GM12878 (cell line): Measurements from ENCODE around the gene TYK2. TPM values are rescaled to one million over a fixed set of nuclear protein-coding genes. Genes with fewer than 3 reads are reported as not detected.
A peak's percentile ranks its signal among the peaks of the same experiment; 100 is the strongest.

Source experiments
- ATAC-seq: fragments of 200-7000 bp; cut with Tn5 transposase; 3 replicates; pipeline ENCODE4 v1.9.1; 2020; ENCODE audit warnings: mild to moderate bottlenecking, moderate library complexity
- BruUV-seq: library from RNA; stranded (reverse); fragments of 400-500 nt; replicated peaks from 2 replicates; lab custom pipeline; 2021; lab: Mats Ljungman, UMichigan
- CTCF ChIA-PET: fragments of 300-600 bp; sonication (Branson Sonifier 250); formaldehyde crosslinking; extraction: SDS; loops from one replicate; lab custom pipeline; 2021; ENCODE audit warnings: inconsistent platforms; lab: Yijun Ruan, JAX
- POLR2A ChIA-PET: fragments of 350-600 bp; formaldehyde crosslinking; extraction: SDS; loops from one replicate; lab custom pipeline; 2021; ENCODE audit warnings: inconsistent platforms; lab: Charles Lee
- RAD21 ChIA-PET: fragments of 300-600 bp; sonication (Branson Sonifier 250); formaldehyde crosslinking; loops from one replicate; lab custom pipeline; 2023; ENCODE audit warnings: antibody characterized with exemption; ENCODE audit not compliant: unreplicated experiment; lab: Charles Lee
- SMC1A ChIA-PET: fragments of 300-600 bp; sonication (Branson Sonifier 250); formaldehyde crosslinking; loops from one replicate; lab custom pipeline; 2023; ENCODE audit not compliant: unreplicated experiment, uncharacterized antibody; lab: Charles Lee
- DNase-seq: peaks from one replicate; pipeline ENCODE4 v3.0.0-alpha.2; 2011; ENCODE audit warnings: low read depth, low spot score
- FAIRE-seq: peaks from 3 replicates; lab custom pipeline; 2011; peaks lifted over from hg19 to GRCh38; lab: Jason Lieb, UNC
- H2AFZ ChIP-seq: 2 replicates; pipeline ENCODE4 v1.6.0; 2011; ENCODE audit warnings: low read depth, low read length, control low read depth; ENCODE audit not compliant: control insufficient read depth
- H3K27ac ChIP-seq: 2 replicates; pipeline ENCODE4 v1.5.1; 2011; ENCODE audit warnings: control low read depth; ENCODE audit not compliant: control insufficient read depth, insufficient read depth
- H3K27me3 ChIP-seq, 2 experiments: replicated peaks in 1 of 2; 2 replicates each; pipeline versions ENCODE4 v1.6.0 to v1.6.1; 2011; ENCODE audit warnings: low read length in 1 of 2; ENCODE audit not compliant: control insufficient read depth in 2 of 2, insufficient read depth in 2 of 2
- H3K36me3 ChIP-seq, 2 experiments: 2 replicates each; pipeline ENCODE4 v1.5.1; 2011; ENCODE audit warnings: low read length in 1 of 2; ENCODE audit not compliant: control insufficient read depth in 2 of 2, insufficient read depth in 2 of 2
- H3K4me1 ChIP-seq: 2 replicates; pipeline ENCODE4 v1.6.1; 2011; ENCODE audit warnings: mild to moderate bottlenecking, low read length, moderate library complexity, mixed read lengths; ENCODE audit not compliant: control insufficient read depth, insufficient read depth
- H3K4me2 ChIP-seq: 2 replicates; pipeline ENCODE4 v1.6.0; 2011; ENCODE audit warnings: control low read depth; ENCODE audit not compliant: control insufficient read depth, insufficient read depth
- H3K4me3 ChIP-seq: fragments of 200-600 bp; sonication (generic); 2 replicates; pipeline ENCODE4 v1.5.1; 2016
- H3K79me2 ChIP-seq: 2 replicates; pipeline ENCODE4 v1.6.0; 2011; ENCODE audit warnings: low read length; ENCODE audit not compliant: control insufficient read depth, insufficient read depth
- H3K9ac ChIP-seq: 2 replicates; pipeline ENCODE4 v1.8.0; 2011; ENCODE audit warnings: low read length, control low read depth, mixed read lengths; ENCODE audit not compliant: control insufficient read depth, insufficient read depth
- H3K9me3 ChIP-seq: replicated peaks from 3 replicates; pipeline ENCODE4 v1.5.1; 2011; ENCODE audit warnings: mild to moderate bottlenecking, low read length; ENCODE audit not compliant: control insufficient read depth, insufficient read depth
- H4K20me1 ChIP-seq: 2 replicates; pipeline ENCODE4 v1.6.0; 2011; ENCODE audit not compliant: control insufficient read depth, insufficient read depth
- BCL3 ChIP-seq: IDR thresholded peaks from 2 replicates; pipeline ENCODE4 v1.6.1; 2011; ENCODE audit warnings: borderline replicate concordance, low read depth, mild to moderate bottlenecking, moderate library complexity, low read length; ENCODE audit not compliant: insufficient read depth, poor library complexity, severe bottlenecking
- PBX3 ChIP-seq: IDR thresholded peaks from 2 replicates; pipeline ENCODE4 v1.6.1; 2011; ENCODE audit warnings: mild to moderate bottlenecking, low read depth, low read length, moderate library complexity; ENCODE audit not compliant: insufficient replicate concordance
- WGBS: methylation state at CpG from one replicate; pipeline ENCODE4 v1.1.6; 2016; ENCODE audit warnings: low lambda C conversion rate; ENCODE audit not compliant: insufficient replicate concordance, insufficient coverage; ENCODE audit errors: missing lambda C conversion rate; 5-methylcytosine and 5-hydroxymethylcytosine counted together
- in situ Hi-C: fragments of 300-500 bp; cut with MboI; formaldehyde crosslinking; loops from 9 replicates; pipeline ENCODE4 v1.14.3; 2018; ENCODE audit warnings: mixed read lengths
- intact Hi-C: fragments of 100-400 bp; cut with micrococcal nuclease; formaldehyde crosslinking; loops from one replicate; pipeline ENCODE4 v1.14.2; 2022; ENCODE audit not compliant: unreplicated experiment
- polyA plus RNA-seq, 11 experiments: library from polyadenylated mRNA; depleted of rRNA in 4 of 11; unstranded in 6 of 11; stranded (reverse) in 5 of 11; fragments of >200 nt; fragmentation: Nextera tagmentation in 4 of 11; fragmentation: Illumina TruSeq in 1 of 11; extraction: Ambion mirVana in 4 of 11; extraction: Trizol in 1 of 11; gene quantifications; 1 replicate in 1 of 11; 2 replicates in 10 of 11; pipeline versions ENCODE4 v1.2.1 to v1.2.3, GENCODE V29; 2011 to 2016; ENCODE audit warnings: inconsistent platforms in 2 of 11, missing spikeins in 2 of 11, low read depth in 1 of 11
- total RNA-seq, 4 experiments: library from RNA; depleted of rRNA in 3 of 4; stranded (reverse); fragments of >200 nt in 3 of 4; fragmentation: Illumina TruSeq in 1 of 4; extraction: Trizol in 1 of 4; gene quantifications; 2 replicates each; pipeline versions ENCODE4 v1.2.1 to v1.2.3, GENCODE V29; 2013 to 2021

TYK2 gene
- total and polyA plus RNA-seq, 10 of the 15 experiments (the other 5 are each of a cell fraction or from before 2014, with no cell fraction given) = 36.4 to 364 (median 179) TPM

DNA sequence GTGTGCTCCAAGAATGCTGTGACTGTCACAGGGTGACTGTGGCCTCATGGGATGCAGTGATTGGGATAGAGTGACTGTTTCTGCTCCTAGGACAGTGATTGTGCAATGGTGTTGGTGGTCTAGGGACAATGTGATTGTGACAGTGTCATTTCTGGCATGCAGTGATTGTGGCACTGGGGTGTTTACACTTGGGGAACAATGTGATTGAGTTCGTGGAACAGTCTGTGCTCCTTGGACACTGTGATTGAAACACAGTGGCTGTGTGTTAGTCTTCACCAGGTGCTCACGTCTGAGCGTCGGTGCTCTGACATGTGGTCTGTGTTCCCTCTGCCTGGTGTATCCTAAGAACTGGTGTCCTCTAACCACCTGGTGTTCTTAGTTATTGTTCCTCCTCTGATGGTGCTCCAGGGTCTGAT, 41.7 kb upstream of the TYK2 start:
- no peaks in the 10 kb centered on the region for H3K79me2 ChIP-seq
- no peak overlapping the region for H2AFZ ChIP-seq
- TF ChIP-seq BCL3 (peak; percentile 39), PBX3 (no peak)
- H3K4me2 ChIP-seq = peak overlapping the region; percentile 65; the same call in 1 of the 2 replicates
- peaks cover 56% of the 10 kb centered on the region for H3K4me1 ChIP-seq
- no peaks in the 10 kb centered on the region; the same call in 1 of the 2 replicates for H4K20me1 ChIP-seq
- no peak overlapping the region for H3K9ac ChIP-seq
- ChIA-PET CTCF (interaction anchor here (1.1 to 28.5 kb wide), 5 partner anchors 3 to 163 kb away, joined by 3 to 1053 read pairs (median 5); partner anchors contain the start of genes CDC37 and PDE4A), SMC1A (interaction anchor here (1.7 to 17.7 kb wide), 2 partner anchors 11 to 15 kb away, joined by 12 to 364 read pairs; partner anchors contain the start of gene CDC37), POLR2A (interaction anchor here (0.5 to 7.8 kb wide), 6 partner anchors 8 to 185 kb away, joined by 3 to 122 read pairs (median 5); partner anchors contain the start of gene CDC37), RAD21 (interaction anchor here (0.7 to 10.2 kb wide), 7 partner anchors 8 to 279 kb away, joined by 3 to 209 read pairs (median 3); partner anchors contain the start of genes CDC37 and QTRT1)
- peaks cover 0 to 17% of the 10 kb centered on the region in 2 experiments; a peak in 3 of 4 replicates for H3K27me3 ChIP-seq
- H3K36me3 ChIP-seq = no peaks in the 10 kb centered on the region
- ATAC-seq = no peak
- BruUV-seq = no TSS peak
- intact Hi-C loops (no loop called here), in situ Hi-C loops (no loop called here)
- no peak overlapping the region for H3K27ac ChIP-seq
- H3K4me3 ChIP-seq = no peak overlapping the region
- no peak for FAIRE-seq
- no peaks in the 10 kb centered on the region for H3K9me3 ChIP-seq
- no peak for DNase-seq
- WGBS = 18% methylated on average over 4 of the region's 4 CpGs
